Astrocyte of the cerebellum (primary cell): ENCODE measurements around the gene ZNF697.

ENCODE experiments used
- DNase-seq: peaks from one replicate; pipeline ENCODE4 v3.0.0-alpha.2; 2011; ENCODE audit warnings: low read depth
- H3K4me3 ChIP-seq: 2 replicates; pipeline ENCODE4 v1.5.1; 2011; ENCODE audit warnings: mild to moderate bottlenecking, low read depth, low read length, moderate library complexity
- CTCF ChIP-seq: IDR thresholded peaks from 2 replicates; pipeline ENCODE4 v1.5.1; 2012; ENCODE audit warnings: low read length, low read depth, moderate library complexity, mild to moderate bottlenecking; ENCODE audit errors: missing control alignments
- in situ Hi-C: cut with HindIII; loops from 2 replicates; pipeline ENCODE4 v1.10.0; 2017; ENCODE audit warnings: low sequenced_read_pairs

ZNF697 gene

GRCh38 chr1:119648620-119649004, 546 bp upstream of the ZNF697 start:
- H3K4me3 ChIP-seq, result peak overlapping the region; percentile 81
- in situ Hi-C loops, result no loop called here
- no peak for TF ChIP-seq CTCF
- DNase-seq, result no peak

GRCh38 chr1:119647228-119647733, 785 bp downstream of the ZNF697 start:
- DNase-seq, result no peak
- peak overlapping the region; percentile 81 for H3K4me3 ChIP-seq
- TF ChIP-seq CTCF, result no peak
- in situ Hi-C loops, result no loop called here

GRCh38 chr1:119646521-119647227, 1.4 kb downstream of the ZNF697 start:
- TF ChIP-seq CTCF, result no peak
- peak overlapping the region; percentile 81 for H3K4me3 ChIP-seq
- in situ Hi-C loops, result no loop called here
- peak; percentile 53 for DNase-seq

- no peak overlapping the region for H3K4me3 ChIP-seq
- in situ Hi-C loops, result no loop called here
- no peak for DNase-seq
- no peak for TF ChIP-seq CTCF
These were observed 9.0 kb downstream of the ZNF697 start for GRCh38 chr1:119639109-119639508.

GRCh38 chr1:119637710-119638109, 10.4 kb downstream of the ZNF697 start:
- H3K4me3 ChIP-seq, result no peak overlapping the region
- in situ Hi-C loops, result no loop called here

GRCh38 chr1:119636491-119637089, 11.5 kb downstream of the ZNF697 start:
- H3K4me3 ChIP-seq, result no peak overlapping the region
- TF ChIP-seq CTCF, result no peak
- no peak for DNase-seq
- in situ Hi-C loops, result no loop called here

More at GRCh38 chr1:119637710-119638109, 10.4 kb downstream of the ZNF697 start:
- TF ChIP-seq CTCF, result no peak
- no peak for DNase-seq
